T follicular helper cell (primary cell): ENCODE data around the gene UBL5.
"Not testable (repeated sequence)": the region's sequence is repeated elsewhere in the genome, so short reads cannot be mapped to it uniquely, and the experiment has no call there.

Experiments used
- DNase-seq: peaks from one replicate; pipeline ENCODE4 v3.0.0-alpha.2; 2020; ENCODE audit warnings: low read depth
- total RNA-seq, 2 experiments: gene quantifications; one replicate each; lab custom pipeline; 2026; lab: John Stamatoyannopoulos, UW

UBL5 gene
- total RNA-seq = 75.5 to 84.2 reads per million in 2 experiments

GRCh38 chr19:9827289-9828238, at the start of gene UBL5:
UBL5 (plus strand) TSS chr19:9827918; CDS start chr19:9828338, 420 bp downstream.
- peak; percentile 83 for DNase-seq

GRCh38 chr19:9782338-9782737, 45.4 kb upstream of the UBL5 start:
- DNase-seq = no peak

- DNase-seq = not testable (repeated sequence)
Measured at GRCh38 chr19:9784163-9784496, 43.6 kb upstream of the UBL5 start.

GRCh38 chr19:9785367-9786331, 42.1 kb upstream of the UBL5 start:
- peak; percentile 97 for DNase-seq

GRCh38 chr19:9786342-9786741, 41.4 kb upstream of the UBL5 start:
- no peak for DNase-seq

- no peak for DNase-seq
Measured at GRCh38 chr19:9786819-9787218, 40.9 kb upstream of the UBL5 start.

- DNase-seq = not testable (repeated sequence)
Measured at GRCh38 chr19:9788604-9789003, 39.1 kb upstream of the UBL5 start.

GRCh38 chr19:9789066-9789465, 38.7 kb upstream of the UBL5 start:
- no peak for DNase-seq

- DNase-seq = not testable (repeated sequence)
Measured at GRCh38 chr19:9789579-9789978, 38.1 kb upstream of the UBL5 start.

GRCh38 chr19:9791073-9791367, 36.7 kb upstream of the UBL5 start:
- not testable (repeated sequence) for DNase-seq

- peak; percentile 98 for DNase-seq
Measured at GRCh38 chr19:9791552-9792205, 36.0 kb upstream of the UBL5 start.

GRCh38 chr19:9792206-9793070, 35.3 kb upstream of the UBL5 start:
- DNase-seq = peak; percentile 91

GRCh38 chr19:9793071-9793591, 34.6 kb upstream of the UBL5 start:
- peak; percentile 49 for DNase-seq

GRCh38 chr19:9796113-9796773, 31.5 kb upstream of the UBL5 start:
- peak; percentile 82 for DNase-seq

- no peak for DNase-seq
Measured at GRCh38 chr19:9797871-9798270, 29.8 kb upstream of the UBL5 start.

- DNase-seq = no peak
Measured at GRCh38 chr19:9799162-9799561, 28.6 kb upstream of the UBL5 start.

GRCh38 chr19:9801976-9802375, 25.7 kb upstream of the UBL5 start:
- DNase-seq = no peak

GRCh38 chr19:9806803-9807202, 20.9 kb upstream of the UBL5 start:
- DNase-seq = no peak

- peak; percentile 22 for DNase-seq
Measured at GRCh38 chr19:9808855-9809824, 18.6 kb upstream of the UBL5 start.
